Measurements from ENCODE around the gene GALNT7. TPM values are rescaled to one million over a fixed set of nuclear protein-coding genes. Genes with fewer than 3 reads are reported as not detected.

The GALNT7 gene
- total RNA-seq, 1 experiment from 2014 or later, result 51.6 TPM

DNA sequence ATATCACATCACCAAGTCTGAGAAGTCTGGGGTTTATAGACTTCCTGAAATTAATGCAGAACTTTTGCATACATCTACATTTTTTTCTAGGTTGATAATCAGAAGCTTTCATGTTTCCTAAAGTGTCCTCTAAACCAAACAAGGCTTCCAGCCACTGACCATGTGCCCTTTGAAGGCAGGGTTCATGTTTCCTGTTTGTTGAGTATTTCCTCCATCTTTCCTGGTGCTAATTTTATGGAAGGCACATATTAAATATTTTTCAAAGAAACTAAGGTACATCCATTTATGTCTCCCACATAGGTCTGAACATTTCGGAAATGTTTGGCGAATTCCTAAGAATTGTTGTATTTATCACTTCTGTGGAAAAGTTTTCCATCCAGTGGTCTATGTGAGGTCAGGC, 5.6 kb downstream of the GALNT7 start:
- Mint-ChIP-seq H3K27ac (ENCODE audit: unreplicated experiment) (no peak overlapping the region), H3K4me1 (ENCODE audit: low read depth, unreplicated experiment) (peaks cover 54% of the 10 kb centered on the region)
- intact Hi-C loops (cut with micrococcal nuclease; ENCODE audit: unreplicated experiment), result loop anchor here (5.0 kb wide), 4 partner anchors 38 to 147 kb away; no protein-coding TSS in a partner anchor

DNA sequence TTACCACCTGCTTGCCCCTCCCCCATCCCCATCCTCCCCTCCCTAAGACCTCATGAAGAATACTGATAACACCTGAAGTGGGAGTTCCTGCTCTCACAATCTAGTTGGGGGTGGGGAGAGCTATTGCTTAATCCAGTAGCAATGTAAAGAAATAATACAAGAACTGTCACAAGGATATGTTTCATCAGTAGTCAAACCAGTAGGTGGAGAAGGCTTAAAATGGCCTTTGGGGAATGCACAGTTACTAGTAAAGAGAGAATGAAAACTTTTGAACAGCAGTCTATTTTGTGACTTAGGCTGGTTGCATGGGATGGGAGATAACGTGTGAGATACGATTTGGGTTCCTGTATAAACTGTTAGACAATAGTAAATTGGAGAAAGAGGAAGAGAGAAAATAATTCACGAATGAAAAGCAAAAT, 6.0 kb downstream of the GALNT7 start:
- peaks cover 54% of the 10 kb centered on the region for H3K4me1 Mint-ChIP-seq (ENCODE audit: low read depth, unreplicated experiment)
- no peak for TF ChIP-seq CTCF (IDR thresholded peaks at IDR 0.05; ENCODE audit: unreplicated experiment)
- no peak for DNase-seq
- H3K4me3 Mint-ChIP-seq (ENCODE audit: low read depth, unreplicated experiment), result no peak overlapping the region
- intact Hi-C loops (cut with micrococcal nuclease; ENCODE audit: unreplicated experiment), result loop anchor here (5.0 kb wide), 4 partner anchors 38 to 147 kb away; no protein-coding TSS in a partner anchor
- H3K27ac Mint-ChIP-seq (ENCODE audit: unreplicated experiment), result peak overlapping the region; percentile 22
- CTCF ChIA-PET, result no interaction called here
- peaks cover 12% of the 10 kb centered on the region for H3K36me3 Mint-ChIP-seq (ENCODE audit: insufficient read depth, unreplicated experiment)
- H3K9me3 Mint-ChIP-seq (ENCODE audit: low read depth, unreplicated experiment), result no peaks in the 10 kb centered on the region
- no peaks in the 10 kb centered on the region for H3K27me3 Mint-ChIP-seq (ENCODE audit: unreplicated experiment)
- no TSS peak for BruUV-seq (replicated peaks)

More for the DNA sequence above, 5.6 kb downstream of the GALNT7 start:
- peaks cover 12% of the 10 kb centered on the region for H3K36me3 Mint-ChIP-seq (ENCODE audit: insufficient read depth, unreplicated experiment)
- no peak for TF ChIP-seq CTCF (IDR thresholded peaks at IDR 0.05; ENCODE audit: unreplicated experiment)
- no peak overlapping the region for H3K4me3 Mint-ChIP-seq (ENCODE audit: low read depth, unreplicated experiment)
- H3K9me3 Mint-ChIP-seq (ENCODE audit: low read depth, unreplicated experiment), result no peaks in the 10 kb centered on the region
- no peak for DNase-seq
- CTCF ChIA-PET, result no interaction called here
- H3K27me3 Mint-ChIP-seq (ENCODE audit: unreplicated experiment), result no peaks in the 10 kb centered on the region
- BruUV-seq (replicated peaks), result no TSS peak

- H3K9me3 Mint-ChIP-seq (ENCODE audit: low read depth, unreplicated experiment), result no peaks in the 10 kb centered on the region
- no peaks in the 10 kb centered on the region for H3K36me3 Mint-ChIP-seq (ENCODE audit: insufficient read depth, unreplicated experiment)
- TF ChIP-seq CTCF (IDR thresholded peaks at IDR 0.05; ENCODE audit: unreplicated experiment), result no peak
- DNase-seq, result no peak
- CTCF ChIA-PET, result no interaction called here
- H3K27me3 Mint-ChIP-seq (ENCODE audit: unreplicated experiment), result no peaks in the 10 kb centered on the region
- no peak overlapping the region for H3K4me3 Mint-ChIP-seq (ENCODE audit: low read depth, unreplicated experiment)
- H3K4me1 Mint-ChIP-seq (ENCODE audit: low read depth, unreplicated experiment), result peaks cover 54% of the 10 kb centered on the region
- BruUV-seq (replicated peaks), result no TSS peak
- no peak overlapping the region for H3K27ac Mint-ChIP-seq (ENCODE audit: unreplicated experiment)
- intact Hi-C loops (cut with micrococcal nuclease; ENCODE audit: unreplicated experiment), result no loop called here
Measured at GRCh38 chr4:173176010-173176409, 7.4 kb downstream of the GALNT7 start.

DNA sequence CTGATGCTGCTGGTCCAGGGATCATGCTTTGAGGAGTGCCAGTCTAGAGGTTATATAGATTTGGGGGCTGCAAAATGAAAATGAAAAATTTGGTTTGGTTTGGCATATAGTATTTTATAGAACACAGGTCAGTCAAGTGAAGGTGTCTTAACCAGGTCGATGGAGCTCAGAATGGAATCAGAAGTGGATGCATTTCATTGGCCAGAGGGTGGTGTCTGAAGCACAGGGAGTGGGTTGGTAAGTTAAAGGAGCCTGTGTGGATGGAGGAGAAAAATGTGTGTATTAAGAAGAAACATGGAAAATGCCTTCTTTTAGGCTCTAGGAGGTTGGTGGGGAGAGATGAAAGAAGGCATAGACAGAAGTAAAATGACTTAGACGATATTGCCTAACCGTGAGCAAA, 8.6 kb downstream of the GALNT7 start:
- Mint-ChIP-seq H3K9me3 (ENCODE audit: low read depth, unreplicated experiment) (no peaks in the 10 kb centered on the region), H3K27ac (ENCODE audit: unreplicated experiment) (peak overlapping the region; percentile 27), H3K4me1 (ENCODE audit: low read depth, unreplicated experiment) (peaks cover 45% of the 10 kb centered on the region), H3K4me3 (ENCODE audit: low read depth, unreplicated experiment) (no peak overlapping the region), H3K36me3 (ENCODE audit: insufficient read depth, unreplicated experiment) (no peaks in the 10 kb centered on the region), H3K27me3 (ENCODE audit: unreplicated experiment) (no peaks in the 10 kb centered on the region)
- CTCF ChIA-PET, result no interaction called here
- BruUV-seq (replicated peaks), result no TSS peak
- no peak for TF ChIP-seq CTCF (IDR thresholded peaks at IDR 0.05; ENCODE audit: unreplicated experiment)
- DNase-seq, result no peak
- intact Hi-C loops (cut with micrococcal nuclease; ENCODE audit: unreplicated experiment), result no loop called here

Measured in Calu3 (cell line).